BLaER1 treated with 17β-estradiol and CSF1 and Interleukin-3, amounts not matched to agents 10 nM and 100 nM (cell line): ENCODE results near the gene GLIS2.

Experiments
- H3K27ac ChIP-seq, 11 experiments: shearing (Covaris generic); formaldehyde crosslinking; 2 replicates each; pipeline ENCODE4 v1.8.1; 2022
- H3K27me3 ChIP-seq, 11 experiments: shearing (Covaris generic); formaldehyde crosslinking; 2 replicates each; pipeline ENCODE4 v1.8.1; 2022
- H3K36me3 ChIP-seq, 11 experiments: shearing (Covaris generic); formaldehyde crosslinking; 2 replicates each; pipeline ENCODE4 v1.8.1; 2022
- H3K4me1 ChIP-seq, 10 experiments: shearing (Covaris generic); formaldehyde crosslinking; 2 replicates each; pipeline ENCODE4 v1.8.1; 2022
- H3K4me2 ChIP-seq, 11 experiments: shearing (Covaris generic); formaldehyde crosslinking; 2 replicates each; pipeline ENCODE4 v1.8.1; 2022
- H3K4me3 ChIP-seq, 10 experiments: shearing (Covaris generic); formaldehyde crosslinking; 2 replicates each; pipeline ENCODE4 v1.8.1; 2022
- H3K9ac ChIP-seq, 11 experiments: shearing (Covaris generic); formaldehyde crosslinking; 2 replicates each; pipeline ENCODE4 v1.8.1; 2022
- H3K9me3 ChIP-seq, 11 experiments: shearing (Covaris generic); formaldehyde crosslinking; replicated peaks in 1 of 11; 2 replicates each; pipeline ENCODE4 v1.8.1; 2022
- H4K20me1 ChIP-seq, 11 experiments: shearing (Covaris generic); formaldehyde crosslinking; 2 replicates each; pipeline ENCODE4 v1.8.1; 2022
- Cebpa-rat ChIP-seq, 11 experiments: shearing (Covaris generic); IDR thresholded peaks; 2 replicates each; pipeline ENCODE4 v1.8.1; 2022

The GLIS2 gene

GRCh38 chr16:4344983-4345835 lies 29.3 kb downstream of the GLIS2 start:
- TF ChIP-seq Cebpa-rat (IDR thresholded peaks at IDR 0.05): no peak
- Histone ChIP-seq H3K4me2 (no peak overlapping the region), H3K4me3 (no peak overlapping the region), H3K9me3 (no peaks in the 10 kb centered on the region), H3K9ac (no peak overlapping the region), H4K20me1 (peaks cover 20 to 96% (median 92%) of the 10 kb centered on the region in 11 experiments; a peak in 21 of 22 replicates), H3K27me3 (no peaks in the 10 kb centered on the region), H3K27ac (0 out of 22 replicates have a peak overlapping the region, but pooled peaks of 1 of the 11 experiments have one; percentile 3), H3K36me3 (peaks cover 23 to 82% (median 61%) of the 10 kb centered on the region in 11 experiments; a peak in 21 of 22 replicates), H3K4me1 (peaks cover 20 to 58% (median 41%) of the 10 kb centered on the region in 10 experiments)

GRCh38 chr16:4345836-4346781 lies 30.2 kb downstream of the GLIS2 start:
- no peaks in the 10 kb centered on the region for H3K9me3 ChIP-seq
- H3K9ac ChIP-seq: no peak overlapping the region
- peaks cover 20 to 92% (median 83%) of the 10 kb centered on the region in 11 experiments; a peak in 21 of 22 replicates for H4K20me1 ChIP-seq
- no peak overlapping the region for H3K4me2 ChIP-seq
- TF ChIP-seq Cebpa-rat (IDR thresholded peaks at IDR 0.05): no peak
- H3K27ac ChIP-seq: peak overlapping the region in 1 of 11 experiments; percentile 3; a peak in 1 of 22 replicates
- H3K4me1 ChIP-seq: peaks cover 15 to 54% (median 35%) of the 10 kb centered on the region in 10 experiments
- H3K27me3 ChIP-seq: no peaks in the 10 kb centered on the region
- H3K36me3 ChIP-seq: peaks cover 14 to 73% (median 52%) of the 10 kb centered on the region in 11 experiments; a peak in 20 of 22 replicates
- H3K4me3 ChIP-seq: no peak overlapping the region

GRCh38 chr16:4347010-4347409 lies 31.1 kb downstream of the GLIS2 start:
- no peak overlapping the region for H3K4me3 ChIP-seq
- H3K36me3 ChIP-seq: peaks cover 8 to 64% (median 44%) of the 10 kb centered on the region in 11 experiments; a peak in 20 of 22 replicates
- peak overlapping the region in 6 of 11 experiments; percentile 10 to 38 (median 28); a peak in 12 of 22 replicates for H3K4me2 ChIP-seq
- H3K9me3 ChIP-seq: no peaks in the 10 kb centered on the region
- peaks cover 23 to 83% (median 74%) of the 10 kb centered on the region in 11 experiments; a peak in 21 of 22 replicates for H4K20me1 ChIP-seq
- TF ChIP-seq Cebpa-rat (IDR thresholded peaks at IDR 0.05): no peak
- H3K4me1 ChIP-seq: peaks cover 18 to 54% (median 38%) of the 10 kb centered on the region in 10 experiments
- H3K27ac ChIP-seq: peak overlapping the region in 6 of 11 experiments; percentile 15 to 43 (median 26); a peak in 5 of 22 replicates
- H3K9ac ChIP-seq: peak overlapping the region in 7 of 11 experiments; percentile 4 to 38 (median 28); a peak in 7 of 22 replicates
- H3K27me3 ChIP-seq: no peaks in the 10 kb centered on the region

DNA sequence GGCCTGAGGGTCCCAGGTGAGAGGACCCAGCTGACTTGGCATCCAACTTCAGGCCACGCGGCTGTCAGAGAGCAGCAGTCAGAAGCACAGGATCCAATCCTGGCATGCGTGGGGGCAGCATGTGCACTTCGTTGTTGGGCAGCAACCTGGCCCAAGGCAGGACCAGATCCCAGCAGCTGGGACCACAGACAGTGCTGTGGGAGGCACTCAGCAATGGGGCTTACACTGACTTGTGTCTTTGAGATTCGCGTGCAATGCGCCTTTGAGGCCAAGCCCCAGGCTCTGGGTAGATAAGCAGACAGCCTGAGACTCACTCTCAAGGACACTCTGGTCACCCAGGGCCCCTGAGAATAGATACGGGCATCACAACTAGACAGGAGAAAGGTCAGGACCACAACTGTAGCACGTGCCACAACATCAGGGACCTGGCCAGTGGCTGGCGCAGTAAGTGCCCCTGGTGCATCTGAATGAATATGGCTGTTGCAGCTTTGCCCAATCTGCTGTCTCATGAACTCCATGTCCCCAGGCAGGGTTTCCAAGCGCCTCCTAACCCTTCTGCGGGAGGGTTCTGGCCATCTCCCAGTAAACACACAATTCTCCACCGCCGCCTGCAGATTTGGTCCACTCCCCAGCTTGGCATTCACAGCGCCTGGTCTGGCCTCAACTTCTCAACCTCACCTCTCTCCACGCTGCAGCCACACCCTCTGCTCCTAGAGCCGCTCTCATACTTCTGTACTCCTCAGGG lies 32.1 kb downstream of the GLIS2 start:
- peak overlapping the region in 10 of 11 experiments; percentile 4 to 41 (median 24); a peak in 10 of 22 replicates for H3K9ac ChIP-seq
- no peaks in the 10 kb centered on the region for H3K9me3 ChIP-seq
- peaks cover 5 to 58% (median 40%) of the 10 kb centered on the region in 11 experiments; a peak in 20 of 22 replicates for H3K36me3 ChIP-seq
- H3K4me1 ChIP-seq: peaks cover 19 to 61% (median 39%) of the 10 kb centered on the region in 10 experiments
- no peak for TF ChIP-seq Cebpa-rat (IDR thresholded peaks at IDR 0.05)
- no peak overlapping the region for H3K4me3 ChIP-seq
- no peaks in the 10 kb centered on the region for H3K27me3 ChIP-seq
- peak overlapping the region in 6 of 11 experiments; percentile 25 to 38 (median 28); a peak in 10 of 22 replicates for H3K4me2 ChIP-seq
- H4K20me1 ChIP-seq: peaks cover 23 to 74% (median 66%) of the 10 kb centered on the region in 11 experiments; a peak in 21 of 22 replicates
- H3K27ac ChIP-seq: peak overlapping the region in 6 of 11 experiments; percentile 15 to 43 (median 26); a peak in 5 of 22 replicates

- Histone ChIP-seq H3K27me3 (no peaks in the 10 kb centered on the region), H3K4me3 (peak overlapping the region in 6 of 10 experiments; percentile 91 to 99 (median 94); a peak in 5 of 20 replicates), H3K27ac (peak overlapping the region in 3 of 11 experiments; percentile 6 to 30 (median 15); a peak in 2 of 22 replicates), H3K4me1 (peaks cover 19 to 73% (median 49%) of the 10 kb centered on the region in 10 experiments), H3K4me2 (peak overlapping the region; percentile 77 to 98 (median 92)), H3K36me3 (peaks cover 9 to 63% (median 45%) of the 10 kb centered on the region in 11 experiments; a peak in 21 of 22 replicates), H4K20me1 (peaks cover 27 to 63% (median 55%) of the 10 kb centered on the region in 11 experiments; a peak in 21 of 22 replicates), H3K9ac (peak overlapping the region; percentile 13 to 99 (median 92); a peak in 18 of 22 replicates), H3K9me3 (no peaks in the 10 kb centered on the region)
- TF ChIP-seq Cebpa-rat (IDR thresholded peaks at IDR 0.05): no peak
These were observed 33.5 kb downstream of the GLIS2 start for GRCh38 chr16:4349332-4349731.

DNA sequence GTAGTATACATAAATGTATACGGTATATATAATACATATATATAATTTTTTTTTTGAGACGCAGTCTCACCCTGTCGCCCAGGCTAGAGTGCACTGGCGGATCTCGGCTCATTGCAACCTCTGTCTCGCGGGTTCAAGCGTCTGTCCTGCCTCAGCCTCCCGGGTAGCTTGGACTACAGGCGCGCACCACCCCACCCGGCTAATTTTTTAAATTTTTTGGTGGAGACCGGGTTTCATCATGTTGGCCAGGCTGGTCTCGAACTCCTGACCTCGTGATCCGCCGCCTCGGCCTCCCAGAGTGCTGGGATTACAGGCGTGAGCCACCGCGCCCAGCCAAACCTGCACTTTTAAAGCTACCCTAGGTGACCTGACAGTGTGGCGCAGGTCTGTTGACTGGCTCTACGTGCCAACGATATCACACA lies 34.5 kb downstream of the GLIS2 start:
- Histone ChIP-seq H3K4me2 (peak overlapping the region; percentile 77 to 98 (median 92)), H3K4me1 (peaks cover 19 to 79% (median 49%) of the 10 kb centered on the region in 10 experiments), H4K20me1 (peaks cover 27 to 62% (median 52%) of the 10 kb centered on the region in 11 experiments; a peak in 21 of 22 replicates), H3K9me3 (no peaks in the 10 kb centered on the region), H3K4me3 (peak overlapping the region; percentile 79 to 99 (median 93)), H3K27ac (peak overlapping the region; percentile 76 to 98 (median 90); a peak in 21 of 22 replicates), H3K9ac (peak overlapping the region; percentile 86 to 99 (median 92)), H3K27me3 (no peaks in the 10 kb centered on the region), H3K36me3 (peaks cover 20 to 64% (median 49%) of the 10 kb centered on the region in 11 experiments; a peak in 21 of 22 replicates)
- no peak for TF ChIP-seq Cebpa-rat (IDR thresholded peaks at IDR 0.05)

- peak within 1 kb of the TSS; percentile 86 to 99 (median 92) for H3K9ac ChIP-seq
- no peaks in the 10 kb centered on the region for H3K27me3 ChIP-seq
- H3K9me3 ChIP-seq: no peaks in the 10 kb centered on the region
- peak within 1 kb of the TSS; percentile 76 to 98 (median 90) for H3K27ac ChIP-seq
- peaks cover 22 to 55% (median 46%) of the 10 kb centered on the region in 11 experiments; a peak in 21 of 22 replicates for H4K20me1 ChIP-seq
- peaks cover 24 to 65% (median 46%) of the 10 kb centered on the region in 11 experiments; a peak in 21 of 22 replicates for H3K36me3 ChIP-seq
- H3K4me3 ChIP-seq: peak within 1 kb of the TSS; percentile 79 to 99 (median 93)
- H3K4me2 ChIP-seq: peak within 1 kb of the TSS; percentile 77 to 98 (median 92)
- peaks cover 19 to 73% (median 49%) of the 10 kb centered on the region in 10 experiments for H3K4me1 ChIP-seq
- no peak for TF ChIP-seq Cebpa-rat (IDR thresholded peaks at IDR 0.05)
These were observed 35.2 kb downstream of the GLIS2 start, which contains the start of gene PAM16 for GRCh38 chr16:4350787-4351659. Gene PAM16, minus strand, starts transcription at chr16:4351321. Its CDS starts 87 bp downstream, at chr16:4351234.
